GM19468 (cell line): ENCODE measurements around the gene ZKSCAN2.

Source experiments
- ATAC-seq: cut with Tn5 transposase; IDR thresholded peaks from one replicate; pipeline ENCODE4 v1.9.1; 2021; ENCODE audit warnings: mild to moderate bottlenecking, moderate library complexity, moderate number of reproducible peaks; ENCODE audit not compliant: unreplicated experiment; ENCODE audit errors: extremely low read depth

ZKSCAN2 gene

DNA sequence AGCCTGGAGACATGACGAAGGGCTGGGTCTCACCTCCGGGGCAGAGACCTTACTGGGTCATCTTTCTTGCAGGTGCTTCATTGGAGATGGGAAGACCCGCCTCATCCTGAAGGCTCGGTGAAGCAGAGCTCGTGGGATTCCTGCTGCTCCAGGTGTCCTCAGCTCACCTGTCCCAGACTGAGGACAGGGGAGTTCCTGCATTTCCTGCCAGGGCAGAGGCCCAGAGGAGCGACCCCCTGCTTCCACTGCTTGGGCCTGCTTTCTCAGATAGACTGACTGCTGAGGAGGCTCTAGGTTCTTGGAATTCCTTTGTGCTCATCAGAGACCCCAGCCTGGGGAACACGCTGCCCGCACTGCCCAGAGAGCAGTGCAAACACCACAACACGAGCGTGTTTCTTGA is 29.3 kb downstream of the ZKSCAN2 start:
- no peak for ATAC-seq

DNA sequence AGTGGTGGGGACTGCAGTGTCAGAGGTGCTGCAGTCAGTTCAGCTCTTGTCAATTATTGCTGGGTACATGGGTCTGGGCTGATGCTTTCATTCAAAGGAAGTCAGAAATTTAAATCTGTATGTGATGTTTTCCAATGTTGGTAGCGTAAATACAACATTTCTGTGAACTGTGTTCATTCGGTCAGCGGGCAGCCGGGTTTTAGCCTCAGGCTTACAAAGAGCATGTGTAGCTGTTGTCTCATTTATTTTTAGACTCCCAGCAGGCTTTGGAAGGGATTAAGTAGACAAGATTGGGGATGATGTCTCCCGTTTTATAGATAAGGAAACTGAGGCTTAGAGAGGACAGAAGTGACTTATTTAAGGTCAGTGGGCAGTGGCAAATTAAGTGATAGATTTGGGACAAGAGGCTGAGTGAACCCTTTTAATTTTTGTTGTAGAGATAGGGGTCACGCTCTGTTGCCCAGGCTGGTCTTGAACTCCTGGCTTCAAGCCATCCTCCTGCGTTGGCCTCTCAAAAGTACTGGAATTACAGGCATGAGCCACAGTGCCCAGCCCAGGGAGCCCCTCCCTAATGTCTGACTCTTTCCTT is 32.8 kb downstream of the ZKSCAN2 start:
- no peak for ATAC-seq

DNA sequence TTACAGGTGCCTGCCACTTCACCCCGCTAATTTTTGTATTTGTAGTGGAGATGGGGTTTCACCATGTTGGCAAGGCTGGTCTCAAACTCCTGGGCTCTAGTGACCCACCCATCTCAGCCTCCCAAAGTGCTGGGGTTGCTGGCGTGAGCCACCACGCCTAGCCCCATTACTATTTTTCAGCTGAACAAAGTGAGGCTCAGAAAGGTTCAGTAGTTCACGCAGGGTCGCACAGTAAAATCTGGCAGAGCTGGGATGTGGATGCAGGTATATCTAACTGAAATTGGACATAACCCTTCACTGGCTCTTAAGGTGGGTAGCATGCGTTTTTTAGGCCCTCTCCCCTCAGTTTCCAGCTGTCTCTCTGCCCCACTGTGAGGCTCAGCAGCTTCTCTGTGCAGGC is 33.7 kb downstream of the ZKSCAN2 start:
- ATAC-seq, result no peak

DNA sequence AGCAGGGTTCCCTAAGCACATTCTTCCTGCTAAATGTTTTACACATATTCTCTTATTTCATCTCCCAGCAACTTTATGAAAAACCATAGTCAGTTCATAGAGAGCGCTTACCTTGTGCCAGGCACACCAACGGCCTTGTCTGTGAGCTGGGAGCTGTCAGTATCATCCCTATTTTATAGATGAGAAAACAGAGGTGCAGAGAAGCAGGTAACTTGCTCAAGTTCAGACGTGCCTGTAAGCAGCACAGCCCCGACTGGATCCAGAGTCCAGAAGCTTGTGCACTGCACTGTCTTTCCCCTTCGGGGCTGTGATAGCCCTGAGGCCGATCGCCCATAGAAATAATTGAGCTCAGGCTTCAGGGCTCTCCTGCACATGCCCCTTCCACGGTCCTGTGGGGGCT is 34.7 kb downstream of the ZKSCAN2 start:
- ATAC-seq, result no peak

DNA sequence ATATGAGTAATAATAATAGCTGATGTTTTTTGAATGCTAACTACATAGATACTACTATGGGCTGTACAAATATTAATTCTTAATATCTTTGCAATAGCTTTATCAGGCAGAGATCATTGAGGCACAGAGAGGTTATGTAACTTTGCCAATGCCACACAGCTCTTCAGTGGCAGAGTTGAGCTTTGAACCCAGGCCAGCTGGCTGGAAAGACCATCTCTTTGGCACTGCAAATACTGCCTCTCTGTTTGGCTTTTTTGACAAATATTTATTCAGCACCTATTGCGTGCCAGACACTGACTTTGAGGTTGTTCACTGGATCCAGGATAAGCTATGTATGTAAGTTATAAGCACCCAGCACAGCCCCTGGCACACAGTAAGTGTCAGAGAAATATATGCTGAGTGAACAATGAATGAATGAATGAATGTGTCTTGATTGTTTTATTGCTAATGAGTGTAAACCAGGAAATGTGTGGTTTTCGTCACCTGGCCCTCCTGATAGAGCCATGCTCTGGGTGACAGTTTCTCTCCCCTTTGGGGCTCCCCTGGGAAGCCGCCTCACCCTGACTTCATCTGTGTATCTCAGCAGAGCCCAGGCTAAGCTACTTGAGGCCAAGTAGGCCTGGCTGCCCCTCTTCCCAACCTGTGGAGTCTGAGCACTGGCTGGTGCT is 38.4 kb downstream of the ZKSCAN2 start:
- no peak for ATAC-seq

DNA sequence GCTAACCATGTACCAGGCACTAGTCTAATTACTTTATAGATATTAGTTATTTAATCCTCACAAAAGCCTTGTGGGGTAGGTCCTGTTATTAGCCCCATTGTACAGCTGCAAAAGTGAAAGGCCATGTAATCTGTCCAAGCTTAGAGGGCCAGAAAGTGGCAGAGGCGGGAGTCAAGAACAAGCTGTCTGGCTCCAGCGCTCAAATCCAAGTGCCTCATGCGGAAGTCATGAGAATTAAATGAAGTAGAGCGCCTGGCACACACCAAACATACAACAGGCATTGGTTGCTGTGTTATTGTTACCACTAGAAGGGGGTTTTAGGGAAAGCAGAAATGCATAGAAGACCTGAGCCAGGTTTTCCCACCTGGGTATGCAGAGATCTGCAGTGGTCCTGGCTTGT is 39.7 kb downstream of the ZKSCAN2 start:
- no peak for ATAC-seq

DNA sequence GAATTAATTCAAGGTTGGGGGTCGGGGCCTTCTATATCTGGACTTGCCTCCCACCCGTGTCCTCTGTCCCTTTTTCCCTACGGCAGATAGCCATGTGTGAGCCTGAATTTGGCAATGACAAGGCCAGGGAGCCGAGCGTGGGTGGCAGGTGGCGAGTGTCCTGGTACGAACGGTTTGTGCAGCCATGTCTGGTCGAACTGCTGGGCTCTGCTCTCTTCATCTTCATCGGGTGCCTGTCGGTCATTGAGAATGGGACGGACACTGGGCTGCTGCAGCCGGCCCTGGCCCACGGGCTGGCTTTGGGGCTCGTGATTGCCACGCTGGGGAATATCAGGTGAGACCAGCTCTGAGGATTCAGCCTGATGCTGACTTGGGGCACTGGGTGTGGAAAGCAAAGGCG is 40.5 kb downstream of the ZKSCAN2 start:
- no peak for ATAC-seq

DNA sequence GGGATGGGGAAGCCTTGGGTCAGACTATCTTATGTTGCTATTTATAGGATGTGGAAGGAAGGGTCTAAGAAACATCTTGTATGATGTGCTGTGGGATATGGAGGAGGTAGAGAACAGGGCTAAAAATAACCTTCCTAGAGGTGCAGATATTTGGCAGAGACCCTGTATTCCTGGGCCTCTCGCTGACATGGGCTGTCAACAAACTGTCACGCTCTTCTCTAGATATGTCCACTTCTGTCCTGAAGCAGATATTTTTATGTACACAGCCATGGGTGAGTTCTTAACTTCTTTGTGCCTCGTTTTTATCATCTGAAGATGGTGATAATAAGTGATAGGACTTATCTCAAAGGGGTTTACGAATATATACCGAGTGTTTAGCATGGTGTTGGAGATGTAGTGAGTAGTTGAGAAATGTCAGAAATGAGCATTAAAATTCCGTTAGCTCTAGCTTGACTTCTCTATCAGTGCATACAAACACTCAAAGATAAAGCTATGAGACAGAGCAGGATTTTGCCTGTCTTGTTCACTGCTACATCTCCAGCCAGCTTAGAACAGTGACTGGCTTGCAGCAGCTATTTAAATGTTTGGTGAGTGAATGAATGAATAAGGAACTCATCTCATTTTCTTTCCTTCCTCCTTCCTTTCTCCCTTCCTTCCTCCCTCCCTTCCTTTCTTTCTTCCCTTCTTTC is 43.8 kb downstream of the ZKSCAN2 start:
- no peak for ATAC-seq

DNA sequence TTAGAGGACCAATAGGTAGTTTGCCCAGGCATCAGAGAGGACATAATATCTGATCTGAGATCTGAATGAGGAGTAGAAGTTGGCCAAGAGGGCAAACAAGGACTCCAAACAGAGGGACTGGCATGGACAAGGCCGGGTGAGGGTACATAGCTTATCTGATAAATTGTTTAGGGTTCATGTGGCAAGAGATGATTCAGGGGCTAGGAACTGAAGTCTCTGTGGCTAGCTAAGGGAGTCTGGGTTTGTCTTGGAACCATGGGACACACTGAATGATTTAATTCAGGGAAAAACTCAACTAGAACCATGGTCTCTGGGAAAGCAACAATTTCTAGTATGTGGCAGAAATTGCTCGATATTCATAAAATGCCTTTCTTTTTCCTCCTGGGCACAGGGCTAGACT is 45.0 kb downstream of the ZKSCAN2 start:
- ATAC-seq, result no peak

DNA sequence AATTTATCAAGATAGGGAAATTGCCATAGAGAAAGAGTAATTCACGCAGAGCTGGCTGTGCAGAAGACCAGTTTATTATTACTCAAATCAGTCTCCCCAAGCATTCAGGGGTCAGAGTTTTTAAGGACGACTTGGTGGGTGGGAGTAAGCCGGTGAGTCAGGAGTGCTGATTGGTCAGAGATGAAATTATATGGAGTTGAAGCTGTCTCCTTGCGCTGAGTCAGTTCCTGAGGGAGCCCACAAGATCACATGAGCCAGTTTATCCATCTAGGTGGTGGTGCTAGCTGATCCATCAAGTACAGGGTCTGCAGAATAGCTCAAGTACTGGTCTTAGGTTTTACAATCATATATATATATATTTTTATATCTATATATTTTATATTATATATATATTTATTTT is 46.9 kb downstream of the ZKSCAN2 start:
- no peak for ATAC-seq

DNA sequence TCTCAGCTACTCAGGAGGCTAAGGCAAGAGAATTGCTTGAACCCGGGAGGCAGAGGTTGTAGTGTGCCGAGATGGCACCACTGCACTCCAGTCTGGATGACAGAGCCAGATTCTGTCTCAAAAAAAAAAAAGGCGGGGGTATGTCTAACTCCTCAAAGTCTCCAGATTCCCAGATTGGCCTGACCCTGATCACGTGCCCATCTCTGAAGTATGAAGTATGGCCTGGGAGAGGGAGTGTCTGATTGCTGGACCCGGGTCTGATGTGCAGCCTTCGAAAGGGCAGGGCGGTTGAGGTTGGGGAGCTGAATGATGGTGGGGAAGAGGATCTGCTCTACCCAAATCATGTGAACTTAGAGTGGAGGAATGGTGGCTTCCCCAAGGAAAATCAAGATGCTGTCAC is 58.2 kb downstream of the ZKSCAN2 start:
- ATAC-seq, result no peak

DNA sequence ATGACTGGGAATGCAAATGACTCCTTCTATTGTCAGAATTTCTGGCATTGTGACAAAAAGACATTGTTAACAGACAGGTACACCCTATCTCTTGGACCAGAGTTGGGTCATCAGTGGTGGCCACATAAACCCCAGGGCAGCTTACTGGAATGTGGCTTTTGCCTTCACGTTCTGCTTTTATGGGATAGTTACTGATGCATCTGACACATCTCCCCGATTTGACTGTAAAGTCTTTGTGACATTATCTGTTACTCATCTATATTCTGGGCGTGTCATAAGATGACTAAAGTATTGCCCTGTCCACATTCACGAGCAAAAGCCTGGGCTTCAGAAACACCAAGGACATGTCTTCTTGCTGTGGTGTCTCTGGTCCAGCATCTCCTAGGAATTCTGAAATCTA is 59.6 kb downstream of the ZKSCAN2 start:
- ATAC-seq, result no peak

DNA sequence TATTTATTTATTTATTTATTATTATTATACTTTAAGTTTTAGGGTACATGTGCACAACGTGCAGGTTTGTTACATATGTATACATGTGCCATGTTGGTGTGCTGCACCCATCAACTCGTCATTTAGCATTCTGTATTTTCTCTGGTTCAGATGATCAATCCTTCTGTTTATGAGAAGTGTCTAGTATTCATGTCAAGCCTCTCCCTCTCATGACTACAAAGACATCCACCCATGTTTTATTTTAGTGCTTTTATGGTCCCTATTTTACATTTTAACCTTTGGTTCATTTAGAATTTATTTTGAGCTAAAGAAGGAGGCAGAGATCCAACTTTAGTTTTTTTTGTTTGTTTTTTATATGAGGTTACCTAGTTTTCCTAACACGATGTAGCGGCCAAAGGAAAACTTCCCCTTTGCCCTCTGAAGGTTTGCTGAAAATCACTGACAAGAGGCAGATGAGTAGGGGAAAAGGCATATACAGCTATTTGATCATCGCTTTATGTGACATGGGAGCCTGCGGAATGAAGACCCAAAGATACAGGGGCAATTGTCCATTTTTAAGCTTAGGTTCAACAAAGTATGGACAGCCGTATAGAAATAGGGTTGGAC is 63.3 kb downstream of the ZKSCAN2 start:
- no peak for ATAC-seq

DNA sequence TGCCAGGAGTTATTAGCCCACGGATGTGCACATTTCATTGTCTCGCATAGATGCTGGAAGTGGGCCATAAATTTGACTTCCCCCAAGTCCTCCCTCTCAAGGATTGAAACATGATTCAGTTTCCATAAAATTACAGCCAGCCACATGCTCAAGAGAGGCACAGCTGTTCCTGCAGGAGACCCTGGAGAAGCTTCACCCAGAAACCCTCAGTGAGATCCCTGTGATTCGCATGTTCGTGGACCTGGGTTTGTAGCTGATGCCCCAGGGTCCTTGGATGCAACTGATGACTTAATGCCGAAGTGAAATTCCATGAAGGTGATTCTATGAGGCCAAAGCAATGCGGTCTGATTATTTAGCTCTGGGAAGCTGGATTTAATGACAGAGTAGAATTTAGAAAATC is 65.5 kb downstream of the ZKSCAN2 start:
- ATAC-seq, result no peak

DNA sequence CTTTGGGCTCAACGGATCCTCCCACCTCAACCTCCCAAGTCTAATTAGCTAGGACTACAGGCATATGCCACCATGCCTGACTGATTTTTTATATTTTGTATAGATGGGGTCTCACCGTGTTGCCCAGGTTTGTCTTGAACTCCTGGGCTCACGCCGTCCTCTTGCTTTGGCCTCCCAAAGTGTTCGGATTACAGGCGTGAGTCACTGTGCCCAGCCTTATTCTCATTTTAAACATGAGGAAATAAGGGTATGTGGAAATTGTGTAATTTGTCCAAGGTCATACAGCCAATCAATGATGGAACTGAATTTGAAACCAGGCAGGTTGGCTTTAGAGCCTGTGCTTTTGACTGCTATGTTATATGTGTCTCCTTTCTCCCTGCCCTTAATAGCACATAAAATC is 68.3 kb downstream of the ZKSCAN2 start:
- ATAC-seq, result no peak

DNA sequence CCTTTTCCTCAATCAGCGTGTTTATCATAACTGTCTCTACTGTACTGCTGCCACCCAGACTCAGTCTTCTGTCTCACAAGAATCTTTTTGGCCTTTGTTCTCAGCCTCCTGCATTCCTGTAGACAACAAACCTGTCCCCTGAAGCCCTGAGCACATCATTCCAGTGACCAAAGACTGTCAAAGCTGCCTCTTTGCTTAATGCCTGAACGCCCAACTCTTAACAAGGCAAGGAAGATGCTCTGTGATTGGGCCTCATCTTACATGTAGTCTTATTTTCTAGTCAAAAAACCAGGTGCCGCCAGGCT is 70.2 kb downstream of the ZKSCAN2 start:
- ATAC-seq, result no peak
